ENCODE measurements around the gene BCLAF3.

BCLAF3 gene

GRCh38 chrX:20026278-20026677 is 35.4 kb upstream of the BCLAF3 start:
- POLR2A ChIA-PET = no interaction called here
- no peak for DNase-seq (ENCODE audit: extremely low spot score)
- TF ChIP-seq CTBP1 (IDR thresholded peaks at IDR 0.05; ENCODE audit: borderline replicate concordance) (no peak), TARDBP (IDR thresholded peaks at IDR 0.05) (no peak), LEF1 (IDR thresholded peaks at IDR 0.05; ENCODE audit: borderline replicate concordance) (no peak)
- CTCF ChIA-PET = no interaction called here

GRCh38 chrX:20019672-20020365 is 29.0 kb upstream of the BCLAF3 start:
- POLR2A ChIA-PET = no interaction called here
- no peak for TF ChIP-seq FOXM1 (IDR thresholded peaks at IDR 0.05; ENCODE audit: borderline replicate concordance)
- no peak for TF ChIP-seq NFRKB (IDR thresholded peaks at IDR 0.05)
- CTCF ChIA-PET = no interaction called here
- no peak for DNase-seq (ENCODE audit: extremely low spot score)

DNA sequence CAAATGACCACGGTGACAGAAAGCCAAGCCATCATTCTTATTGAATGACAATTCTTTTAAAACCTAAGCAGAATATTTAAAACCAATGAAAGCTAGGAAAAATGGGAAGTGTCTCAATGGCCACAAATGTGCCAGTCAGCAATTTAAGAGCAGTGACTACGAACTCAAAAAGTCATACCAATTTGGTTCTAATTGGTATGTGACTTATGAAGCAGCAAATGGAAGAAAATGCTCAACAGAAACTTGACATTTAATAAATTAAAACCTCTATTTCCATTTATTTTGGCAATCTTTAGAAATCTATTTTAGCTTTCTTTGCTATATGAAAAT is 25.7 kb upstream of the BCLAF3 start:
- no peak for TF ChIP-seq LEF1 (IDR thresholded peaks at IDR 0.05; ENCODE audit: borderline replicate concordance)
- TF ChIP-seq BHLHE40 (IDR thresholded peaks at IDR 0.05; ENCODE audit: borderline replicate concordance) = no peak
- no peak for DNase-seq (ENCODE audit: extremely low spot score)
- CTCF ChIA-PET = no interaction called here
- POLR2A ChIA-PET = no interaction called here

DNA sequence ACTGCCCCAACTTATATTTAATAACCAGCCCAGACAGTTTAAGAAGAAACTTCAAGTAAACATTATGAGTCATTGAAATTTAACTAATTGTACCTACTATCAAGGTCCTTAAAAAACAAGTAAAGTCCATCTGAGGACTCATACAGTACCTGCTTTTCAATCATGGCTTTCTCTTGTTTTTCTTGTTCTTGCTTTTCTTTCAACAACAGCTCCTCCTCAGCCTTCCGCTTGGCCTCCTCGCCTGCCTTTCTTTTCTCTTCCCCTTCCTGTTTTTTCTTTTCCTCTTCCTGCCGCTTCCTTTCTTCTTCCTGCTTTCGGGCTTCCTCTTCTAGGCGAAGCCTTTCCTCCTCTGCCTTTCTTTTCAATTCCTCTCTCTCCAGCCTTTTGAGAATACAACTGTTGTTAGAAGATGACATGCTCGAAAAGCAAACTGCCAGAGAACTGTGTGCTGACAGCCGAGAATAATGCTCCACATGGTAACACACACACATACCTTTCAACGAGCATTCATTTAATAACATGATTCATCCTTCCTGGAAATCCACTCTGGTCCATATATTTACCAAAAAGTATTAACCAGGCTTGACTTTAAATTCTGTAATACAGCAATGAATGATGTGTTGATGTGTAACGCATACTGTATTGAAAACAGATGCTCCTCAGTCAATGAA is 25.2 kb upstream of the BCLAF3 start:
- TF ChIP-seq NFRKB (IDR thresholded peaks at IDR 0.05) (no peak), ARNT (IDR thresholded peaks at IDR 0.05) (no peak), ZNF384 (IDR thresholded peaks at IDR 0.05) (no peak), TARDBP (IDR thresholded peaks at IDR 0.05) (no peak), PKNOX1 (IDR thresholded peaks at IDR 0.05) (no peak), FOXK2 (IDR thresholded peaks at IDR 0.05) (no peak), FOXM1 (IDR thresholded peaks at IDR 0.05; ENCODE audit: borderline replicate concordance) (no peak), L3MBTL2 (conservative IDR thresholded peaks at IDR 0.05) (no peak), FOXA1 (IDR thresholded peaks at IDR 0.05) (no peak), LEF1 (IDR thresholded peaks at IDR 0.05; ENCODE audit: borderline replicate concordance) (no peak), HDGF (IDR thresholded peaks at IDR 0.05; ENCODE audit: borderline replicate concordance) (no peak), ELF4 (IDR thresholded peaks at IDR 0.05) (no peak), SUZ12 (IDR thresholded peaks at IDR 0.05) (no peak), CTBP1 (IDR thresholded peaks at IDR 0.05; ENCODE audit: borderline replicate concordance) (no peak), SP1 (IDR thresholded peaks at IDR 0.05) (no peak), BHLHE40 (IDR thresholded peaks at IDR 0.05; ENCODE audit: borderline replicate concordance) (no peak)
- POLR2A ChIA-PET = no interaction called here
- DNase-seq (ENCODE audit: extremely low spot score) = no peak
- CTCF ChIA-PET = no interaction called here

DNA sequence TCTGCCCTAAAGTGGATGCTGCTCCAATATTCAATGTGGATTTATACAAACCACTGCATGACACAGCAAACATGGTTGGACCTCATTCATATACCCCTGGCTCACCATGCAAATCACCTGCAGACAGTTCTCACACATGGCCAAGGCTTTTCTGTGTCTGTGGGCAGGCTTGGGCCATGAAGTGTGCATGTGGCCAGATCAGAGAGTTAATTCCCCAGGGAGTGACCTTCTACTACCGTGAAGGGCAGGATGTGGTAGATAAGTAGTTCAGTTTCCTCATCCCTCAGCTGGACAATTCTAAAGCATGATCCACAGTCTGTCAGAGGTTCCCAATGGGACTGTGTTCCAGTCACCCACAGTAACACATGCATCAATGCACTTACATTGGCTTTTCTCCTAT is 24.6 kb upstream of the BCLAF3 start:
- CTCF ChIA-PET = no interaction called here

DNA sequence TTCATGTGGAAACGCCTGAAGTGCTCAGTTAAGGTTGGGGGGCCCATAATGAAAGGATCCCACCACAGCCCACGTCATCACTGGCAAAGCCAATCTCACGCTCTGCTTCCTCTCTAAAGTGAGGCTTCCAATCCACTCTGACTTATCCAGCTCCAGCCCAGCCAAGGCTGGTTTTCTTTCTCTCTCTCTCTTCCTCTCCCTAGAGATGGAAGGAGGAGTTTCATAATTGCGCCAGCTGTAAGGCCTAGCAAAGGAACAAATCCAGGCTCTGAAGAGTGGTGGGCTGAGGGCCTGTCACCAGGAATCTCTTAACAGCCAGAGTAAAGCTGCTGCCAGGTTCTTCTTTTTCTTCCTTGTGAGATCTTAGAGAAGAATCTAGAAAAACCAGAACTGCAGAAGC is 20.7 kb upstream of the BCLAF3 start:
- ChIA-PET CTCF (interaction anchor here (0.5 kb wide), 1 partner anchor 96 kb away, joined by 6 read pairs; no protein-coding TSS in a partner anchor), POLR2A (no interaction called here)
- no peak for TF ChIP-seq CTBP1 (IDR thresholded peaks at IDR 0.05; ENCODE audit: borderline replicate concordance)
- TF ChIP-seq L3MBTL2 (conservative IDR thresholded peaks at IDR 0.05) = no peak
- no peak for TF ChIP-seq BHLHE40 (IDR thresholded peaks at IDR 0.05; ENCODE audit: borderline replicate concordance)
- TF ChIP-seq FOXM1 (IDR thresholded peaks at IDR 0.05; ENCODE audit: borderline replicate concordance) = no peak
- no peak for TF ChIP-seq SP1 (IDR thresholded peaks at IDR 0.05)
- TF ChIP-seq FOXK2 (IDR thresholded peaks at IDR 0.05) = no peak
- TF ChIP-seq LEF1 (IDR thresholded peaks at IDR 0.05; ENCODE audit: borderline replicate concordance) = no peak
- no peak for DNase-seq (ENCODE audit: extremely low spot score)

More for the DNA sequence above, 24.6 kb upstream of the BCLAF3 start:
- DNase-seq (ENCODE audit: extremely low spot score) = no peak
- POLR2A ChIA-PET = no interaction called here
- TF ChIP-seq PKNOX1 (IDR thresholded peaks at IDR 0.05) = no peak
- no peak for TF ChIP-seq CTBP1 (IDR thresholded peaks at IDR 0.05; ENCODE audit: borderline replicate concordance)
- TF ChIP-seq ZNF384 (IDR thresholded peaks at IDR 0.05) = no peak
- TF ChIP-seq NFRKB (IDR thresholded peaks at IDR 0.05) = no peak
- TF ChIP-seq L3MBTL2 (conservative IDR thresholded peaks at IDR 0.05) = no peak
- no peak for TF ChIP-seq HDGF (IDR thresholded peaks at IDR 0.05; ENCODE audit: borderline replicate concordance)
- no peak for TF ChIP-seq LEF1 (IDR thresholded peaks at IDR 0.05; ENCODE audit: borderline replicate concordance)
- no peak for TF ChIP-seq SUZ12 (IDR thresholded peaks at IDR 0.05)
- TF ChIP-seq ELF4 (IDR thresholded peaks at IDR 0.05) = no peak
- TF ChIP-seq SP1 (IDR thresholded peaks at IDR 0.05) = no peak
- no peak for TF ChIP-seq ARNT (IDR thresholded peaks at IDR 0.05)
- TF ChIP-seq FOXA1 (IDR thresholded peaks at IDR 0.05) = no peak
- no peak for TF ChIP-seq TARDBP (IDR thresholded peaks at IDR 0.05)
- TF ChIP-seq FOXM1 (IDR thresholded peaks at IDR 0.05; ENCODE audit: borderline replicate concordance) = no peak

- DNase-seq (ENCODE audit: extremely low spot score) = no peak
- TF ChIP-seq BHLHE40 (IDR thresholded peaks at IDR 0.05; ENCODE audit: borderline replicate concordance) = no peak
- TF ChIP-seq LEF1 (IDR thresholded peaks at IDR 0.05; ENCODE audit: borderline replicate concordance) = no peak
- no peak for TF ChIP-seq SP1 (IDR thresholded peaks at IDR 0.05)
- no peak for TF ChIP-seq HDGF (IDR thresholded peaks at IDR 0.05; ENCODE audit: borderline replicate concordance)
- no peak for TF ChIP-seq ARNT (IDR thresholded peaks at IDR 0.05)
- TF ChIP-seq SUZ12 (IDR thresholded peaks at IDR 0.05) = no peak
- TF ChIP-seq ZNF384 (IDR thresholded peaks at IDR 0.05) = no peak
- TF ChIP-seq FOXA1 (IDR thresholded peaks at IDR 0.05) = no peak
- no peak for TF ChIP-seq L3MBTL2 (conservative IDR thresholded peaks at IDR 0.05)
- TF ChIP-seq TARDBP (IDR thresholded peaks at IDR 0.05) = no peak
- TF ChIP-seq FOXK2 (IDR thresholded peaks at IDR 0.05) = no peak
- no peak for TF ChIP-seq CTBP1 (IDR thresholded peaks at IDR 0.05; ENCODE audit: borderline replicate concordance)
- no peak for TF ChIP-seq PKNOX1 (IDR thresholded peaks at IDR 0.05)
- TF ChIP-seq NFRKB (IDR thresholded peaks at IDR 0.05) = no peak
- CTCF ChIA-PET = no interaction called here
- POLR2A ChIA-PET = no interaction called here
These were observed 17.2 kb upstream of the BCLAF3 start for GRCh38 chrX:20007962-20008622.
